GM13977 (cell line): ENCODE data around the gene PTPN6.

Source experiments
- DNase-seq: peaks from one replicate; pipeline ENCODE4 v3.0.0; 2012; ENCODE audit warnings: low spot score
- CTCF ChIP-seq: IDR thresholded peaks from 2 replicates; pipeline ENCODE4 v1.5.1; 2012; ENCODE audit warnings: mild to moderate bottlenecking, control low read depth; ENCODE audit not compliant: insufficient read depth; ENCODE audit errors: extremely low read depth, missing control alignments
- in situ Hi-C: fragments of 300-500 bp; cut with MboI; formaldehyde crosslinking; loops from one replicate; pipeline ENCODE4 v1.12.0; 2022; ENCODE audit warnings: low sequenced_read_pairs, low pct_unique_long_range_greater_than_20kb, mixed read lengths, inconsistent platforms; ENCODE audit not compliant: unreplicated experiment

Gene PTPN6

GRCh38 chr12:6979021-6979420 lies 27.9 kb downstream of the PTPN6 start:
- no peak for DNase-seq
- in situ Hi-C loops: no loop called here
- TF ChIP-seq CTCF: no peak

- in situ Hi-C loops: no loop called here
- no peak for TF ChIP-seq CTCF
- no peak for DNase-seq
Measured at GRCh38 chr12:6979453-6979852, 28.3 kb downstream of the PTPN6 start.

- in situ Hi-C loops: no loop called here
- DNase-seq: no peak
Measured at GRCh38 chr12:6980075-6980474, 28.9 kb downstream of the PTPN6 start.

GRCh38 chr12:6980740-6981139 lies 29.6 kb downstream of the PTPN6 start:
- no peak for TF ChIP-seq CTCF
- DNase-seq: no peak
- in situ Hi-C loops: no loop called here

More at GRCh38 chr12:6980075-6980474, 28.9 kb downstream of the PTPN6 start:
- no peak for TF ChIP-seq CTCF

GRCh38 chr12:6981152-6982052 lies 30.2 kb downstream of the PTPN6 start:
- no peak for TF ChIP-seq CTCF
- DNase-seq: no peak
- in situ Hi-C loops: no loop called here

- in situ Hi-C loops: no loop called here
- no peak for TF ChIP-seq CTCF
- no peak for DNase-seq
Measured at GRCh38 chr12:6982532-6982931, 31.4 kb downstream of the PTPN6 start.
